Activated CD8-positive, alpha-beta T cell treated with anti-CD3 and anti-CD28 coated beads, Interleukin-2, amount 10 ng/mL, durations not matched to agents 7 days and 5 days (primary cell): ENCODE measurements around the gene RAB11B. TPM values are rescaled to one million over a fixed set of nuclear protein-coding genes. Genes with fewer than 3 reads are reported as not detected.
"Not testable (repeated sequence)": the region's sequence is repeated elsewhere in the genome, so short reads cannot be mapped to it uniquely, and the experiment has no call there.

Experiments used
- ATAC-seq: fragments of 150-1000 bp; cut with Tn5 transposase; one replicate; pipeline ENCODE4 v1.10.0; 2021; ENCODE audit warnings: moderate library complexity
- CTCF ChIA-PET: fragments of 350-600 bp; sonication (Branson Sonifier 250); formaldehyde crosslinking; loops from one replicate; lab custom pipeline; 2021; ENCODE audit warnings: antibody characterized with exemption; lab: Charles Lee
- POLR2A ChIA-PET: fragments of 350-600 bp; sonication (Branson Sonifier 250); formaldehyde crosslinking; loops from one replicate; lab custom pipeline; 2021; ENCODE audit warnings: antibody characterized with exemption; lab: Charles Lee
- DNase-seq: peaks from one replicate; pipeline ENCODE4 v3.0.0-alpha.2; 2020
- H3K27ac Mint-ChIP-seq: one replicate; pipeline ENCODE4 v1.8.0; 2021; ENCODE audit warnings: mild to moderate bottlenecking, mixed read lengths
- H3K27me3 Mint-ChIP-seq: one replicate; pipeline ENCODE4 v1.8.0; 2021; ENCODE audit warnings: low read depth, mixed read lengths
- H3K36me3 Mint-ChIP-seq: one replicate; pipeline ENCODE4 v1.8.0; 2021; ENCODE audit warnings: low read depth, mixed read lengths
- H3K4me1 Mint-ChIP-seq: one replicate; pipeline ENCODE4 v1.8.0; 2021; ENCODE audit warnings: low read depth, mixed read lengths
- H3K4me3 Mint-ChIP-seq: one replicate; pipeline ENCODE4 v1.8.0; 2021; ENCODE audit warnings: mild to moderate bottlenecking, mixed read lengths
- H3K9me3 Mint-ChIP-seq: one replicate; pipeline ENCODE4 v1.8.0; 2022; ENCODE audit warnings: mixed read lengths; ENCODE audit not compliant: insufficient read depth
- total RNA-seq, 2 experiments: library from RNA; stranded (reverse); gene quantifications; one replicate each; pipeline ENCODE4 v1.2.3, GENCODE V29; 2021

Gene RAB11B
- total RNA-seq, 2 experiments from 2014 or later: 92.4 to 92.7 TPM

DNA sequence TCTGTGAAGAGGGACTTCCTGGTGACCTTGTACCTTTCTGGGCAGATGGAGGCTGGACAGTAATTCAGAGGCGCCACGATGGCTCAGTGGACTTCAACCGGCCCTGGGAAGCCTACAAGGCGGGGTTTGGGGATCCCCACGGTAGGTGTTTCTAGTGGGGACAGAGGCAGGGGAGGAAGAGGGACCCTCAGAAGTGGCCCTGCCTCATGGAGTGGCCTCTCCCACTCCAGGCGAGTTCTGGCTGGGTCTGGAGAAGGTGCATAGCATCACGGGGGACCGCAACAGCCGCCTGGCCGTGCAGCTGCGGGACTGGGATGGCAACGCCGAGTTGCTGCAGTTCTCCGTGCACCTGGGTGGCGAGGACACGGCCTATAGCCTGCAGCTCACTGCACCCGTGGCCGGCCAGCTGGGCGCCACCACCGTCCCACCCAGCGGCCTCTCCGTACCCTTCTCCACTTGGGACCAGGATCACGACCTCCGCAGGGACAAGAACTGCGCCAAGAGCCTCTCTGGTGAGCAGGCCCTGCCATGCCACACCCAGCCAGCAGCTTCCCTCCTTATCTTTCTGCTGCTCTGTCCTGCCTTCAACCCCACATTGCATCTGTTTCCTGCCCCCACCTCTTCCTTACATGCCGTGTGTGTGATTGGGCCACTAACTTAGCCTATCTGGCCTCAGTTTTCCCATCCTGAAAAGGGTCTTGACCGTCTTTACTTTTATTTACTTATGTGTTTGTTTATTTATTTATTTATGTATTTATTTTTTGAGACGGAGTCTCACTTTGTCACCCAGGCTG is 19.0 kb upstream of the RAB11B start:
- ChIA-PET POLR2A (no interaction called here), CTCF (interaction anchor here (0.8 to 4.0 kb wide), 2 partner anchors 17 to 206 kb away, joined by 3 to 24 read pairs; partner anchors contain the start of gene MYO1F)
- Mint-ChIP-seq H3K4me3 (no peak overlapping the region), H3K27me3 (peaks cover 20% of the 10 kb centered on the region), H3K9me3 (no peaks in the 10 kb centered on the region), H3K36me3 (no peaks in the 10 kb centered on the region), H3K27ac (no peak overlapping the region), H3K4me1 (peaks cover 8% of the 10 kb centered on the region)
- ATAC-seq: no peak
- no peak for DNase-seq

DNA sequence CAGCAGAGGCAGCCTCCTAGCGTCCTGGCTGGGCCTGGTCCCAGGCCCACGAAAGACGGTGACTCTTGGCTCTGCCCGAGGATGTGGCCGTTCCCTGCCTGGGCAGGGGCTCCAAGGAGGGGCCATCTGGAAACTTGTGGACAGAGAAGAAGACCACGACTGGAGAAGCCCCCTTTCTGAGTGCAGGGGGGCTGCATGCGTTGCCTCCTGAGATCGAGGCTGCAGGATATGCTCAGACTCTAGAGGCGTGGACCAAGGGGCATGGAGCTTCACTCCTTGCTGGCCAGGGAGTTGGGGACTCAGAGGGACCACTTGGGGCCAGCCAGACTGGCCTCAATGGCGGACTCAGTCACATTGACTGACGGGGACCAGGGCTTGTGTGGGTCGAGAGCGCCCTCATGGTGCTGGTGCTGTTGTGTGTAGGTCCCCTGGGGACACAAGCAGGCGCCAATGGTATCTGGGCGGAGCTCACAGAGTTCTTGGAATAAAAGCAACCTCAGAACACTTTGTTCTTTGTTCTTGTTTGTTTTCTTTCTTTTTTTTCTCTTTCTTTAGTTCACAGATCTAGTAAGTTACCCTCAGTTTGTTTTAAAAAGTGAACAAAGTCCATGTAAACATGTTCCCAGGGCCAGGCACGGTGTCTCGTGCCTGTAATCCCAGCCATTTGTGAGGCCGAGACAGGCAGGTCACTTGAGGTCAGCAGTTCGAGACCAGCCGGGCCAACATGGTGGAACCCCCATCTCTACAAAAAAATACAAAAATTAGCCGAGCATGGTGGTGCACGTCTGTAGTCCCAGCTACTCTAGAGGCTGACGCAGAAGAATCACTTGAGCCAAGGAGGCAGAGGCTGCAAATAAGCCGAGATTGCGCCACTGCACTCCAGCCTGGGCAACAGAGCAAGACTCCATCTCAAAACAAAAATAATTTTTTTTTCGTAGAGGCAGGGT is 16.0 kb upstream of the RAB11B start:
- Mint-ChIP-seq H3K4me1 (peaks cover 21% of the 10 kb centered on the region), H3K4me3 (no peak overlapping the region), H3K27ac (no peak overlapping the region), H3K27me3 (no peaks in the 10 kb centered on the region), H3K9me3 (no peaks in the 10 kb centered on the region), H3K36me3 (no peaks in the 10 kb centered on the region)
- POLR2A ChIA-PET: no interaction called here
- no peak for DNase-seq
- no peak for ATAC-seq
- CTCF ChIA-PET: no interaction called here

DNA sequence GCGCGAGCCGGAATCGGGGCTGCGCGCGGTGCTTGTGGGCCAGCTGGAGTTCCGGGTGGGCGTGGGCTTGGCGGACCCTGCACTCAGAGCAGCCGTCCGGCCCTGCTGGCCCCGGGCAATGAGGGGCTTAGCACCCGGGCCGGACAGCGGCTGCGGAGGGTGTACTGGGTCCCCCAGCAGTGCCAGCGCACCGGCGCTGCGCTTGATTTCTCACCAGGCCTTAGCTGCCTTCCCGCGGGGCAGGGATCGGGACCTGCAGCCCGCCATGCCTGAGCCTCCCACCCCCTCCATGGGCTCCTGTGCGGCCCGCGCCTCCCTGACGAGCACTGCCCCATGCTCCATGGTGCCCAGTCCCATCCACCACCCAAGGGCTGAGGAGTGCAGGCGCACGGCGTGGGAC is 14.4 kb upstream of the RAB11B start:
- not testable (repeated sequence) for H3K27ac Mint-ChIP-seq, H3K9me3 Mint-ChIP-seq, H3K4me3 Mint-ChIP-seq, H3K27me3 Mint-ChIP-seq, DNase-seq, H3K36me3 Mint-ChIP-seq, ATAC-seq
- CTCF ChIA-PET: interaction anchor here (5.0 kb wide), 1 partner anchor 22 kb away, joined by 27 read pairs; no protein-coding TSS in a partner anchor
- POLR2A ChIA-PET: interaction anchor here (0.7 kb wide), 1 partner anchor 54 kb away, joined by 3 read pairs; the partner anchor contains the start of genes NDUFA7 and RPS28
- peaks cover 25% of the 10 kb centered on the region for H3K4me1 Mint-ChIP-seq

DNA sequence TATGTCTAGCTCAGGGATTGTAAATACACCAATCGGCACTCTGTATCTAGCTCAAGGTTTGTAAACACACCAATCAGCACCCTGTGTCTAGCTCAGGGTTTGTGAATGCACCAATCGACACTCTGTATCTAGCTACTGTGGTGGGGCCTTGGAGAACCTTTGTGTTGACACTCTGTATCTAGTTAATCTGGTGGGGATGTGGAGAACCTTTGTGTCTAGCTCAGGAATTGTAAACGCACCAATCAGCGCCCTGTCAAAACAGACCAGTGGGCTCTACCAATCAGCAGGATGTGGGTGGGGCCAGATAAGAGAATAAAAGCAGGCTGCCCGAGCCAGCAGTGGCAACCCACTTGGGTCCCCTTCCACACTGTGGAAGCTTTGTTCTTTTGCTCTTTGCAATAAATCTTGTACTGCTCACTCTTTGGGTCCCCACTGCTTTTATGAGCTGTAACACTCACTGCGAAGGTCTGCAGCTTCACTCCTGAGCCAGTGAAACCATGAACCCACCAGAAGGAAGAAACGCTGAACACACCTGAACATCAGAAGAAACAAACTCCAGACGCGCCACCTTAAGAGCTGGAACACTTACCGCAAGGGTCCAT is 13.7 kb upstream of the RAB11B start:
- not testable (repeated sequence) for H3K4me3 Mint-ChIP-seq, H3K27me3 Mint-ChIP-seq, H3K36me3 Mint-ChIP-seq, ATAC-seq, H3K27ac Mint-ChIP-seq, DNase-seq, H3K9me3 Mint-ChIP-seq
- peaks cover 25% of the 10 kb centered on the region for H3K4me1 Mint-ChIP-seq
- ChIA-PET POLR2A (interaction anchor here (0.7 to 1.8 kb wide), 2 partner anchors 13 to 55 kb away, joined by 3 read pairs; partner anchors contain the start of genes NDUFA7 and RPS28), CTCF (interaction anchor here (1.6 to 5.0 kb wide), 2 partner anchors 14 to 23 kb away, joined by 7 to 27 read pairs; partner anchors contain the start of gene ANGPTL4)

DNA sequence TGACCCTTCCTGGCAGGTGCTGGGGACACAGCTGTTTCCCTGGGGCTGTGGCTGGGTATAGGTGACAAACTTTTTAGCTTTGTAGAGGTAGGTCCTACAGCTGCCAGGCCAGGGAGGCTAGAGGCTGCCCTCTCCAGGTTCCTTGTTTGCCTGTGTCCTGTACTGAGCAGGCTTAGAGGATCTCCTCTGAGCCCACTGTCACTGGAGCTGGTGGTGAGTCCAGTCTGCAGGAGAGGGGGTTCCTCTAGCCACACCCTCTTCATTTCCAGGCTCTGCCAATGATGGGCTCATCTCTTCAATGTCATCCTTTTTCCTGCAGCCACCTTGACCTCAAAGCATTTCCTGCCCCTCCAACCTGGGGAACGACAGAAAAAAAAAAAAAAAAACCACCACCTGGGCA is 12.6 kb upstream of the RAB11B start:
- Mint-ChIP-seq H3K9me3 (no peaks in the 10 kb centered on the region), H3K4me3 (no peak overlapping the region), H3K4me1 (peaks cover 25% of the 10 kb centered on the region), H3K36me3 (no peaks in the 10 kb centered on the region), H3K27me3 (no peaks in the 10 kb centered on the region), H3K27ac (peak overlapping the region; percentile 25)
- CTCF ChIA-PET: interaction anchor here (0.6 to 5.0 kb wide), 3 partner anchors 15 to 126 kb away, joined by 3 to 27 read pairs (median 7); partner anchors contain the start of gene ANGPTL4
- DNase-seq (no peak), ATAC-seq (peak; percentile 55)
- POLR2A ChIA-PET: interaction anchor here (1.8 kb wide), 1 partner anchor 12 kb away, joined by 3 read pairs; no protein-coding TSS in a partner anchor

DNA sequence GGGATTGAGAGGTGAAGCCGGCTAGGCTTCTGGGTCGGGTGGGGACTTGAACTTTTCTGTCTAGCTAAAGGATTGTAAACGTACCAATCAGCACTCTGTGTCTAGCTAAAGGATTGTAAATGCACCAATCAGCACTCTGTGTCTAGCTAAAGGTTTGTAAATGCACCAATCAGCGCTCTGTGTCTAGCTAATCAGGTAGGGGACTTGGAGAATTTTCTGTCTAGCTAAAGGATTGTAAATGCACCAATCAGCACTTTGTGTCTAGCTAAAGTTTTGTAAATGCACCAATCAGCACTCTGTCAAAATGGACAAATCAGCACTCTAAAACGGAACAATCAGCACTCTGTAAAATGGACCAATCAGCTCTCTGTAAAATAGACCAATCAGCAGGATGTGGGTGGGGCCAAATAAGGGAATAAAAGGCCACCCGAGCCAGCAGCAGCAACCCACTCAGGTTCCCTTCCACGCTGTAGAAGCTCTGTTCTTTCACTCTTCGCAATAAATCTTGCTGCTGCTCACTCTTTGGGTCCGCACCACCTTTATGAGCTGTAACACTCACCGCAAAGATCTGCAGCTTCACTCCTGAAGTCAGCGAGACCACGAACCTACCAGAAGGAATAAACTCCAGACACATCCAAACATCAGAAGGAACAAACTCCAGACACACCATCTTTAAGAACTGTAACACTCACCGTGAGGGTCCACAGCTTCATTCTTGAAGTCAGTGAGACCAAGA is 10.8 kb upstream of the RAB11B start:
- H3K4me3 Mint-ChIP-seq, H3K36me3 Mint-ChIP-seq, DNase-seq, ATAC-seq, H3K27me3 Mint-ChIP-seq, H3K9me3 Mint-ChIP-seq: not testable (repeated sequence)
- ChIA-PET CTCF (interaction anchor here (1.3 to 5.0 kb wide), 2 partner anchors 14 to 25 kb away, joined by 3 to 27 read pairs; no protein-coding TSS in a partner anchor), POLR2A (interaction anchor here (0.6 to 1.1 kb wide), 2 partner anchors 11 to 67 kb away, joined by 3 read pairs; partner anchors contain the start of gene RAB11B)
- H3K27ac Mint-ChIP-seq: peak overlapping the region; percentile 43
- H3K4me1 Mint-ChIP-seq: peaks cover 23% of the 10 kb centered on the region

DNA sequence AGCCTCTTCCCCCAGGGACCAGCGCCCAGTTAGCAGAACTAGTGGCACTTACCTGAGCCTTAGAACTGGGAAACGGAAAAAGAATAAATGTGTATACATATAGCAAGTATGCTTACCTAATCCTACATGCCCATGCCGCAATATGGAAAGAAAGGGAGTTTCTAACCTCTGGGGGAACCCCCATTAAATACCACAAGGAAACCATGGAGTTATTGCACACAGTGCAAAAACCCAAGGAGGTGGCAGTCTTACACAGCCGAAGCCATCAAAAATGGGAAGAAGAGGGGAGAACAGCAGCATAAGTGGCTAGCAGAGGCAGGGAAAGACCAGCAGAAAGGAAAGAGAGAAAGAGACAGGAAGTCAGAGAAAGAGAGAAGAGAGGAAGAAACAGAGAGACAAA is 5.6 kb upstream of the RAB11B start:
- not testable (repeated sequence) for H3K27me3 Mint-ChIP-seq, ATAC-seq, DNase-seq, H3K9me3 Mint-ChIP-seq, H3K4me1 Mint-ChIP-seq, H3K27ac Mint-ChIP-seq, H3K4me3 Mint-ChIP-seq
- ChIA-PET CTCF (interaction anchor here (2.8 kb wide), 1 partner anchor 31 kb away, joined by 14 read pairs; no protein-coding TSS in a partner anchor), POLR2A (interaction anchor here (0.7 kb wide), 1 partner anchor 212 kb away, joined by 4 read pairs; no protein-coding TSS in a partner anchor)
- peaks cover 10% of the 10 kb centered on the region for H3K36me3 Mint-ChIP-seq

DNA sequence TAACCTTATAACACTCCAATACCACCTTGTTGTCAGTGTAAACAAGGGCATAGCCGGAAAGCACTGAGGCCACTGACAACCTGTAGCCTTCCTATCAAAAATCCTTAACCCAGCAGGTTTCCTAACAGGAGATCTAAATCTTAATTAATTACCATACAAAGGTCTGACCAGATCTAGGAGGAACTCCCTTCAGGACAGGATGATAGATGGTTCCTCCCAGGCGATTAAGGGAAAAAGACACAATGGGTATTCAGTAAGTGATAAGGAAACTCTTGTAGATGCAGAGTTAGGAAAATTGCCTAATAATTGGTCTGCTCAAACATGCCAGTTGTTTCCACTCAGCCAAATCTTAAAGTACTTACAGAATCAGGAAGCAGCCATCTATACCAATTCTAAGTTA is 5.1 kb upstream of the RAB11B start:
- POLR2A ChIA-PET: interaction anchor here (0.7 kb wide), 1 partner anchor 211 kb away, joined by 4 read pairs; no protein-coding TSS in a partner anchor
- not testable (repeated sequence) for H3K27me3 Mint-ChIP-seq

DNA sequence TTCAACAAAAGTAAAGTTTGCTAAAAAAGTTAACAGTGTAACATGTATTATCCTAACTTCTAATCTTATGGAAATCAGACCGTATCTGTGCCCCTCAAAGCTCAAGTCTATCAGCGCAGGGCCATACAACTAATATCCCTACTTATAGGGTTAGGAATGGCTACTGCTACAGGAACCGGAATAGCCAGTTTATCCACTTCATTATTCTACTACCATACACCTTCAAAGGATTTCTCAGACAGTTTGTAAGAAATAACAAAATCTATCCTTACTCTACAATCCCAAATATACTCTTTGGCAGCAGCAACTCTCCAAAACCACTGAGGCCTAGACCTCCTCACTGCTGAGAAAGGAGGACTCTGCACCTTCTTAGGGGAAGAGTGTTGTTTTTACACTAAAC is 4.6 kb upstream of the RAB11B start:
- H3K27me3 Mint-ChIP-seq, H3K4me1 Mint-ChIP-seq, H3K27ac Mint-ChIP-seq, DNase-seq, H3K9me3 Mint-ChIP-seq, ATAC-seq, CTCF ChIA-PET, H3K4me3 Mint-ChIP-seq: not testable (repeated sequence)
- POLR2A ChIA-PET: interaction anchor here (0.7 kb wide), 1 partner anchor 211 kb away, joined by 4 read pairs; no protein-coding TSS in a partner anchor
- peaks cover 10% of the 10 kb centered on the region for H3K36me3 Mint-ChIP-seq

More for the DNA sequence above, 5.1 kb upstream of the RAB11B start:
- H3K9me3 Mint-ChIP-seq, CTCF ChIA-PET, DNase-seq, H3K4me1 Mint-ChIP-seq, ATAC-seq, H3K27ac Mint-ChIP-seq, H3K4me3 Mint-ChIP-seq: not testable (repeated sequence)
- H3K36me3 Mint-ChIP-seq: peaks cover 10% of the 10 kb centered on the region

DNA sequence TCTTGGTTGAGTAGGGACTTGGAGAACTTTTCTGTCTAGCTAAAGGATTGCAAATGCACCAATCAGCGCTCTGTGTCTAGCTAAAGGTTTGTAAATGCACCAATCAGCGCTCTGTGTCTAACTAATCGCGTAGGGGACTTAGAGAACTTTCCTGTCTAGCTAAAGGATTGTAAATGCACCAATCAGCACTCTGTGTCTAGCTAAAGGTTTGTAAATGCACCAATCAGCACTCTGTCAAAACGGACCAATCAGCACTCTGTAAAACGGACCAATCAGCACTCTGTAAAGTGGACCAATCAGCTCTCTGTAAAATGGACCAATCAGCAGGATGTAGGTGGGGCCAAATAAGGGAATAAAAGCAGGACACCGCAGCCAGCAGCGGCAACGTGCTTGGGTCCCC is 3.7 kb upstream of the RAB11B start:
- H3K4me3 Mint-ChIP-seq, H3K9me3 Mint-ChIP-seq, DNase-seq, H3K27ac Mint-ChIP-seq, POLR2A ChIA-PET, ATAC-seq, H3K27me3 Mint-ChIP-seq: not testable (repeated sequence)
- CTCF ChIA-PET: interaction anchor here (0.9 to 1.6 kb wide), 4 partner anchors 31 to 228 kb away, joined by 3 to 4 read pairs (median 3); partner anchors contain the start of gene MYO1F
- Mint-ChIP-seq H3K36me3 (peaks cover 10% of the 10 kb centered on the region), H3K4me1 (peaks cover 13% of the 10 kb centered on the region)
